ENCODE results near the gene STAT5B. TPM values are rescaled to one million over a fixed set of nuclear protein-coding genes. Genes with fewer than 3 reads are reported as not detected.
"Not testable (repeated sequence)": the region's sequence is repeated elsewhere in the genome, so short reads cannot be mapped to it uniquely, and the experiment has no call there.

The STAT5B gene
- total RNA-seq: 29.5 to 32.8 TPM (median 31.0 TPM) in 3 replicates
- long read RNA-seq, full-length matches to known transcripts: 10 of 25 reads
- long read RNA-seq, partial matches to known transcripts: 10 of 25 reads
- long read RNA-seq, other reads (novel, unspliced or antisense): 5 of 25 reads

DNA sequence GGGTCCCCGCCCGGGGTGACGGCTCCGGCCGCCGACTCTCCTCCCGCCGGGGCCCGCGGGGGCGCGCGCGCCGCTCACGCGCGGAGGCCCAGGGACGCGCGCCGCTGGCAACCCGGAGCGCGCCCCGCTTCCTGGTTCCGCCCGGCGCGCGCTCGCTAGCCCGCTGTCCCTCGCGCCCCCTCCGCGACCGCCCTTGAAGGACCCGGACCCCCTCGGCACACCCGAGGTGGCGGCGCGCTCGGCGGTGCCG is at the start of gene STAT5B:
TSS of gene STAT5B (minus strand) at position 33 of the 250 bp plus-strand sequence. CDS start 44,264 bp downstream, outside the sequence.
- H3K9me3 Mint-ChIP-seq (ENCODE audit: low read depth): no peaks in the 10 kb centered on the region
- H3K4me1 Mint-ChIP-seq (ENCODE audit: low read depth): peaks cover 46% of the 10 kb centered on the region
- H3K27me3 Mint-ChIP-seq (ENCODE audit: low read depth): no peaks in the 10 kb centered on the region
- TF ChIP-seq, protein P1, sequence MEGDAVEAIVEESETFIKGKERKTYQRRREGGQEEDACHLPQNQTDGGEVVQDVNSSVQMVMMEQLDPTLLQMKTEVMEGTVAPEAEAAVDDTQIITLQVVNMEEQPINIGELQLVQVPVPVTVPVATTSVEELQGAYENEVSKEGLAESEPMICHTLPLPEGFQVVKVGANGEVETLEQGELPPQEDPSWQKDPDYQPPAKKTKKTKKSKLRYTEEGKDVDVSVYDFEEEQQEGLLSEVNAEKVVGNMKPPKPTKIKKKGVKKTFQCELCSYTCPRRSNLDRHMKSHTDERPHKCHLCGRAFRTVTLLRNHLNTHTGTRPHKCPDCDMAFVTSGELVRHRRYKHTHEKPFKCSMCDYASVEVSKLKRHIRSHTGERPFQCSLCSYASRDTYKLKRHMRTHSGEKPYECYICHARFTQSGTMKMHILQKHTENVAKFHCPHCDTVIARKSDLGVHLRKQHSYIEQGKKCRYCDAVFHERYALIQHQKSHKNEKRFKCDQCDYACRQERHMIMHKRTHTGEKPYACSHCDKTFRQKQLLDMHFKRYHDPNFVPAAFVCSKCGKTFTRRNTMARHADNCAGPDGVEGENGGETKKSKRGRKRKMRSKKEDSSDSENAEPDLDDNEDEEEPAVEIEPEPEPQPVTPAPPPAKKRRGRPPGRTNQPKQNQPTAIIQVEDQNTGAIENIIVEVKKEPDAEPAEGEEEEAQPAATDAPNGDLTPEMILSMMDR (IDR thresholded peaks at IDR 0.05): no peak
- peak within 1 kb of the TSS; percentile 90 for H3K4me3 Mint-ChIP-seq (ENCODE audit: unreplicated experiment)
- no peaks in the 10 kb centered on the region for H3K36me3 Mint-ChIP-seq (ENCODE audit: low read depth)
- peak within 1 kb of the TSS; percentile 90 for H3K27ac Mint-ChIP-seq (ENCODE audit: unreplicated experiment)
- DNase-seq (ENCODE audit: low spot score): no peak

GRCh38 chr17:42325026-42325425 is 48.8 kb upstream of the STAT5B start:
- TF ChIP-seq, protein P1 (IDR thresholded peaks at IDR 0.05): no peak
- H3K36me3 Mint-ChIP-seq (ENCODE audit: low read depth): peaks cover 43% of the 10 kb centered on the region
- no peak overlapping the region for H3K4me3 Mint-ChIP-seq (ENCODE audit: unreplicated experiment)
- H3K27me3 Mint-ChIP-seq (ENCODE audit: low read depth): no peaks in the 10 kb centered on the region
- no peaks in the 10 kb centered on the region for H3K9me3 Mint-ChIP-seq (ENCODE audit: low read depth)
- peaks cover 40% of the 10 kb centered on the region for H3K4me1 Mint-ChIP-seq (ENCODE audit: low read depth)
- no peak for DNase-seq (ENCODE audit: low spot score)
- H3K27ac Mint-ChIP-seq (ENCODE audit: unreplicated experiment): peak overlapping the region; percentile 88

GRCh38 chr17:42323268-42323773 is 47.1 kb upstream of the STAT5B start:
- Mint-ChIP-seq H3K4me1 (ENCODE audit: low read depth) (peaks cover 27% of the 10 kb centered on the region), H3K27me3 (ENCODE audit: low read depth) (no peaks in the 10 kb centered on the region), H3K9me3 (ENCODE audit: low read depth) (no peaks in the 10 kb centered on the region), H3K4me3 (ENCODE audit: unreplicated experiment) (no peak overlapping the region), H3K27ac (ENCODE audit: unreplicated experiment) (peak overlapping the region; percentile 70), H3K36me3 (ENCODE audit: low read depth) (peaks cover 43% of the 10 kb centered on the region)
- TF ChIP-seq, protein P1 (IDR thresholded peaks at IDR 0.05): no peak
- no peak for DNase-seq (ENCODE audit: low spot score)

- DNase-seq (ENCODE audit: low spot score): peak; percentile 97
- Mint-ChIP-seq H3K9me3 (ENCODE audit: low read depth) (no peaks in the 10 kb centered on the region), H3K27ac (ENCODE audit: unreplicated experiment) (peak overlapping the region; percentile 70), H3K4me3 (ENCODE audit: unreplicated experiment) (no peak overlapping the region), H3K27me3 (ENCODE audit: low read depth) (no peaks in the 10 kb centered on the region), H3K4me1 (ENCODE audit: low read depth) (peaks cover 27% of the 10 kb centered on the region), H3K36me3 (ENCODE audit: low read depth) (peaks cover 43% of the 10 kb centered on the region)
- TF ChIP-seq, protein P1 (IDR thresholded peaks at IDR 0.05): peak; percentile 100
These were observed 46.4 kb upstream of the STAT5B start for GRCh38 chr17:42322382-42323267.

GRCh38 chr17:42321555-42321954 is 45.4 kb upstream of the STAT5B start:
- H3K27ac Mint-ChIP-seq (ENCODE audit: unreplicated experiment): peak overlapping the region; percentile 63
- H3K4me1 Mint-ChIP-seq (ENCODE audit: low read depth): peaks cover 27% of the 10 kb centered on the region
- H3K36me3 Mint-ChIP-seq (ENCODE audit: low read depth): peaks cover 48% of the 10 kb centered on the region
- no peak overlapping the region for H3K4me3 Mint-ChIP-seq (ENCODE audit: unreplicated experiment)
- H3K27me3 Mint-ChIP-seq (ENCODE audit: low read depth): no peaks in the 10 kb centered on the region
- H3K9me3 Mint-ChIP-seq (ENCODE audit: low read depth): no peaks in the 10 kb centered on the region
- TF ChIP-seq, protein P1 (IDR thresholded peaks at IDR 0.05): no peak
- DNase-seq (ENCODE audit: low spot score): no peak

DNA sequence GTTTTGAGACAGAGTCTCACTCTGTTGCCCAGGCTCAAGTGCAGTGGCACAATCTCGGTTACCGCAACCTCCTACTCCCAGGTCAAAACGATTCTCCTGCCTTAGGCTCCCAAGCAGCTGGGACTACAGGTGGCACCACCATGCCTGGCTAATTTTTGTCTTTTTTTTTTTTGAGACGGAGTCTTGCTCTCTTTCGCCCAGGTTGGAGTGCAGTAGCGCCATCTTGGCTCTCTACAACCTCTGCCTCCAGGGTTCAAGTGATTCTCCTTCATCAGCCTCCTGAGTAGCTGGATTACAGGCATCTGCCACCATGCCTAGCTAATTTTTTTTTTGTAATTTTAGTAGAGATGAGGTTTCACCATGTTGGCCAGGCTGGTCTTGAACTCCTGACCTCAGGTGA is 41.8 kb upstream of the STAT5B start:
- not testable (repeated sequence) for H3K27me3 Mint-ChIP-seq (ENCODE audit: low read depth); H3K4me3 Mint-ChIP-seq (ENCODE audit: unreplicated experiment); H3K9me3 Mint-ChIP-seq (ENCODE audit: low read depth); DNase-seq (ENCODE audit: low spot score); H3K27ac Mint-ChIP-seq (ENCODE audit: unreplicated experiment)
- Mint-ChIP-seq H3K4me1 (ENCODE audit: low read depth) (peaks cover 13% of the 10 kb centered on the region), H3K36me3 (ENCODE audit: low read depth) (peaks cover 39% of the 10 kb centered on the region)
